Measurements from ENCODE around the gene MYBPHL. TPM values are rescaled to one million over a fixed set of nuclear protein-coding genes. Genes with fewer than 3 reads are reported as not detected.

Gene MYBPHL
- total RNA-seq, 3 donors from 2014 or later (not counting 1 experiment from before 2014, with no cell fraction given): not detected

DNA sequence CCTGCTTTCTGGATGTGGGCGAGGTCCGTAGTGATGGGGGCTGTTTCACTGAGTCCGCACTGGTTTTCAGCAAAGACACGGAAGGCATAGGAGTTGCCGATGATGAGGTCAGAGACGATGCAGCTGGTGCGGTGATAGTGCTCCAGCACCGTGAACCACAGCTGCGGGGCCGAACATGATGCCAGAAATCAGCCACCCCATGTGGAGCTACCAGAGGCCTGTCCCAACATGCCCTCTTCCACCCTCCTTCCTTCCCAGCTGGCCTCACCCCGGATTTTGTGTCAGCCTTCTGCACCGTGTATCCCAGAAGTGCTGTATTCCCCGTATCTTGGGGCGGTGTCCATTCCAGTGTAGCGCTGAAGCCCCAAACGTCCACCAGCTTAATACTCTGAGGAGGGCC lies 10.0 kb downstream of the MYBPHL start:
- H3K27me3 ChIP-seq (ENCODE audit: control insufficient read depth, insufficient read depth, low read length): no peaks in the 10 kb centered on the region
- H3K4me3 ChIP-seq (ENCODE audit: low read length): no peak overlapping the region
- 91% methylated on average over 16 of the region's 16 CpGs for WGBS (ENCODE audit: insufficient coverage)
- H3K4me1 ChIP-seq (ENCODE audit: control insufficient read depth, insufficient read depth, low read length): no peaks in the 10 kb centered on the region
- no peak overlapping the region for H3K27ac ChIP-seq (ENCODE audit: low read length)
- Mint-ChIP-seq H3K4me3 (no peak overlapping the region), H3K36me3 (no peaks in the 10 kb centered on the region), H3K9me3 (no peaks in the 10 kb centered on the region), H3K27ac (no peak overlapping the region), H3K27me3 (ENCODE audit: low read depth in 2 of 2) (peaks cover 11 to 34% of the 10 kb centered on the region in 2 donors), H3K4me1 (no peaks in the 10 kb centered on the region)
- TF ChIP-seq, protein P1, sequence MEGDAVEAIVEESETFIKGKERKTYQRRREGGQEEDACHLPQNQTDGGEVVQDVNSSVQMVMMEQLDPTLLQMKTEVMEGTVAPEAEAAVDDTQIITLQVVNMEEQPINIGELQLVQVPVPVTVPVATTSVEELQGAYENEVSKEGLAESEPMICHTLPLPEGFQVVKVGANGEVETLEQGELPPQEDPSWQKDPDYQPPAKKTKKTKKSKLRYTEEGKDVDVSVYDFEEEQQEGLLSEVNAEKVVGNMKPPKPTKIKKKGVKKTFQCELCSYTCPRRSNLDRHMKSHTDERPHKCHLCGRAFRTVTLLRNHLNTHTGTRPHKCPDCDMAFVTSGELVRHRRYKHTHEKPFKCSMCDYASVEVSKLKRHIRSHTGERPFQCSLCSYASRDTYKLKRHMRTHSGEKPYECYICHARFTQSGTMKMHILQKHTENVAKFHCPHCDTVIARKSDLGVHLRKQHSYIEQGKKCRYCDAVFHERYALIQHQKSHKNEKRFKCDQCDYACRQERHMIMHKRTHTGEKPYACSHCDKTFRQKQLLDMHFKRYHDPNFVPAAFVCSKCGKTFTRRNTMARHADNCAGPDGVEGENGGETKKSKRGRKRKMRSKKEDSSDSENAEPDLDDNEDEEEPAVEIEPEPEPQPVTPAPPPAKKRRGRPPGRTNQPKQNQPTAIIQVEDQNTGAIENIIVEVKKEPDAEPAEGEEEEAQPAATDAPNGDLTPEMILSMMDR (IDR thresholded peaks at IDR 0.05): no peak
- no peaks in the 10 kb centered on the region for H3K9me3 ChIP-seq (ENCODE audit: control insufficient read depth, insufficient read depth, low read length)
- ATAC-seq (no peak), DNase-seq (no peak)
- no peaks in the 10 kb centered on the region for H3K36me3 ChIP-seq (ENCODE audit: control insufficient read depth, insufficient read depth, low read length)
- intact Hi-C loops (cut with micrococcal nuclease): no loop called here

DNA sequence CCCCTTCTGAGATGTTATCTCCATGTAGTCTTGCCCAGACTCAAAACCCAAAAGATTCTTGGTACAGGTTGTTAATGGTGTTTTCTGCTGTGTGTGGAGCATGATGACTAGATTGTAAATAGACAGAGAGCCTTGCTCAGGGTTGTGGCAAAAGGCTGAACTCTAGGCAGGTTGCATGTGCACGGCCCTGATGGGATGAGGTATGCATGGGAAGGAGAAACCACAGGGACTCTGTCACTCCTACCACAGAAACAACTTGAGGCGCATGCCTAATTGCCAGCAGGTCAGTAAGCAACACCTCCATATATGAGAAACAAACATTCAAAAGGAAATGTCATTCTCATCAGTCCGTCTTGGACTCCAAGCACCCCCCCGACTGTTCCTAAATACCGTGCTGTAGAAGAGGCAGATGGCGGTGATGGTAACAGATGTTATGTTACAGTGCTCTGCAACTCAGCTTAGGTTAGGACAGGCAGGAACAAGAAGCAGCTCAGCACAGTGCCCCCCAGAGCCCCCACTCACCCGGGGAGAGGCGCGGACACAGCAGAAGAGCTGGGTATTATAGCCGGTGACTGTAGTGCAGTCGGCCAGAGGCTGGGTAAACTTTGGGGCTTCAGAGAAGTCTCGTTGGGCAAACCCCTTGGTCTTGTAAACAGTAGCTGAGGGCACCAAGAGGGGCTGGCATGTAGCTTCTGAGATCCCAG lies 10.9 kb downstream of the MYBPHL start:
- no peak overlapping the region for H3K27ac Mint-ChIP-seq
- TF ChIP-seq, protein P1 (IDR thresholded peaks at IDR 0.05): no peak
- Histone ChIP-seq H3K27ac (ENCODE audit: low read length) (no peak overlapping the region), H3K9me3 (ENCODE audit: control insufficient read depth, insufficient read depth, low read length) (no peaks in the 10 kb centered on the region), H3K4me1 (ENCODE audit: control insufficient read depth, insufficient read depth, low read length) (no peaks in the 10 kb centered on the region), H3K27me3 (ENCODE audit: control insufficient read depth, insufficient read depth, low read length) (no peaks in the 10 kb centered on the region), H3K36me3 (ENCODE audit: control insufficient read depth, insufficient read depth, low read length) (no peaks in the 10 kb centered on the region), H3K4me3 (ENCODE audit: low read length) (no peak overlapping the region)
- no peak for DNase-seq
- H3K36me3 Mint-ChIP-seq: no peaks in the 10 kb centered on the region
- no peak for ATAC-seq
- intact Hi-C loops (cut with micrococcal nuclease): no loop called here
- WGBS (ENCODE audit: insufficient coverage): 77% methylated on average over 12 of the region's 12 CpGs
- H3K4me1 Mint-ChIP-seq: no peaks in the 10 kb centered on the region
- H3K27me3 Mint-ChIP-seq (ENCODE audit: low read depth in 2 of 2): peaks cover 11 to 34% of the 10 kb centered on the region in 2 donors
- no peak overlapping the region for H3K4me3 Mint-ChIP-seq
- H3K9me3 Mint-ChIP-seq: no peaks in the 10 kb centered on the region

DNA sequence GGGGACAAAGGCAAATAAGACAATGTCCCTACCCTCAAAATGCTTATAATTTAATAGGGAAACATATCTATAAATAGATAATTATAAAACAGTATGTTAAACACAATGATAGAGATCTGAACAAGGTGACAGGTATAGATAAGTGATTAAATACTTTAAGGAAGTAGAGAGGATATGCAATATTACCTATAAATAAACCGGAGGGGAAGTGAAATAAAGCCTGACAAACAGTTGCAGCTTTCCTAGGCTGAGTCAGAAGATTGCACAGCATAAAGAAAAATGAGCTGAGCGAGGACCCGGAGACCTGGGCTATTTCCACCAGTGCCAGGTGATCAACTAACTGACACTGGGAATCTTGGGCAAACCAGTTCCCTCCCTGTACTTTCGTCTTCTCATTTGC lies 12.3 kb downstream of the MYBPHL start:
- no peaks in the 10 kb centered on the region for H3K9me3 Mint-ChIP-seq
- ATAC-seq (no peak), DNase-seq (no peak)
- Histone ChIP-seq H3K27ac (ENCODE audit: low read length) (no peak overlapping the region), H3K36me3 (ENCODE audit: control insufficient read depth, insufficient read depth, low read length) (no peaks in the 10 kb centered on the region), H3K4me1 (ENCODE audit: control insufficient read depth, insufficient read depth, low read length) (no peaks in the 10 kb centered on the region), H3K4me3 (ENCODE audit: low read length) (no peak overlapping the region), H3K9me3 (ENCODE audit: control insufficient read depth, insufficient read depth, low read length) (no peaks in the 10 kb centered on the region), H3K27me3 (ENCODE audit: control insufficient read depth, insufficient read depth, low read length) (no peaks in the 10 kb centered on the region)
- intact Hi-C loops (cut with micrococcal nuclease): no loop called here
- 4% methylated on average over 3 of the region's 4 CpGs for WGBS (ENCODE audit: insufficient coverage)
- no peaks in the 10 kb centered on the region for H3K36me3 Mint-ChIP-seq
- peaks cover 4 to 33% of the 10 kb centered on the region in 2 donors for H3K27me3 Mint-ChIP-seq (ENCODE audit: low read depth in 2 of 2)
- no peak overlapping the region for H3K27ac Mint-ChIP-seq
- H3K4me3 Mint-ChIP-seq: no peak overlapping the region
- no peaks in the 10 kb centered on the region for H3K4me1 Mint-ChIP-seq
- TF ChIP-seq, protein P1 (IDR thresholded peaks at IDR 0.05): no peak

DNA sequence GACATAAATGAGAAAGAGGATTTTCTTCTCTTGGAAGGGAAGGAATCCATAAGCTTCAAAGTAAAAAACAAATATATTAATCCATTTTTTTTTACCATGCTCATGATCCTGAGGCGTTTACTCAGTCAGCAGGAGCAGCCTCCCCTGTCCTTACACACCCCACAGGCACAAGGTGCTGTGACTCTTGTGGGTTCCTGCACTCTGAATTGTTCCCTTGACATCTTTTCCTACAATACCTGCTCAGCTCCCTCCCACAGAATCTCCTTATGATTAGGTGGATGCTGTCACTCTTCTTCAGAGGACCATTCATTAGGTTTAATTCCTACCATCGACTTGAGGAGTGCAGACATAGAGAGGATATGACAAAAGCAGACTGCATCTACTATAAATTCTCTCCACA lies 13.8 kb downstream of the MYBPHL start:
- H3K4me1 ChIP-seq (ENCODE audit: control insufficient read depth, insufficient read depth, low read length): no peaks in the 10 kb centered on the region
- no peak overlapping the region for H3K27ac ChIP-seq (ENCODE audit: low read length)
- WGBS (ENCODE audit: insufficient coverage): 75% methylated on average over 2 of the region's 2 CpGs
- ATAC-seq (no peak), DNase-seq (no peak)
- H3K4me1 Mint-ChIP-seq: no peaks in the 10 kb centered on the region
- no peaks in the 10 kb centered on the region for H3K36me3 ChIP-seq (ENCODE audit: control insufficient read depth, insufficient read depth, low read length)
- no peaks in the 10 kb centered on the region for H3K27me3 ChIP-seq (ENCODE audit: control insufficient read depth, insufficient read depth, low read length)
- no peak overlapping the region for H3K4me3 Mint-ChIP-seq
- intact Hi-C loops (cut with micrococcal nuclease): no loop called here
- H3K36me3 Mint-ChIP-seq: no peaks in the 10 kb centered on the region
- no peak overlapping the region for H3K27ac Mint-ChIP-seq
- peaks cover 8 to 20% of the 10 kb centered on the region in 2 donors for H3K27me3 Mint-ChIP-seq (ENCODE audit: low read depth in 2 of 2)
- H3K9me3 Mint-ChIP-seq: no peaks in the 10 kb centered on the region
- H3K4me3 ChIP-seq (ENCODE audit: low read length): no peak overlapping the region
- TF ChIP-seq, protein P1 (IDR thresholded peaks at IDR 0.05): no peak
- H3K9me3 ChIP-seq (ENCODE audit: control insufficient read depth, insufficient read depth, low read length): no peaks in the 10 kb centered on the region
